ENCODE data around the gene DUSP22.
"Not testable (repeated sequence)": the region's sequence is repeated elsewhere in the genome, so short reads cannot be mapped to it uniquely, and the experiment has no call there.

Gene DUSP22

DNA sequence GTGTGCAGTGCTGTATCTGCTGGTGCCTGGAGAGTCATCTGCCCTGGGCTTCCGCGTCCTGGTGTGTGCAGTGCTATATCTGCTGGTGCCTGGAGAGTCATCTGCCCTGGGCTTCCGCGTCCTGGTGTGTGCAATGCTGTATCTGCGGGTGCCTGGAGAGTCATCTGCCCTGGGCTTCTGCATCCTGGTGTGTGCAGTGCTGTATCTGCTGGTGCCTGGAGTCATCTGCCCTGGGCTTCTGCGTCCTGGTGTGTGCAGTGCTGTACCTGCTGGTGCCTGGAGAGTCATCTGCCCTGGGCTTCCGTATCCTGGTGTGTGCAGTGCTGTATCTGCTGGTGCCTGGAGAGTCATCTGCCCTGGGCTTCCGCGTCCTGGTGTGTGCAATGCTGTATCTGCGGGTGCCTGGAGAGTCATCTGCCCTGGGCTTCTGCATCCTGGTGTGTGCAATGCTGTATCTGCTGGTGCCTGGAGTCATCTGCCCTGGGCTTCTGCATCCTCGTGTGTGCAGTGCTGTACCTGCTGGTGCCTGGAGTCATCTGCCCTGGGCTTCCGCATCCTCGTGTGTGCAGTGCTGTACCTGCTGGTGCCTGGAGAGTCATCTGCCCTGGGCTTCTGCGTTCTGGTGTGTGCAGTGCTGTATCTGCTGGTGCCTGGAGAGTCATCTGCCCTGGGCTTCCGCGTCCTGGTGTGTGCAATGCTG lies 33.0 kb downstream of the DUSP22 start:
- not testable (repeated sequence) for DNase-seq

DNA sequence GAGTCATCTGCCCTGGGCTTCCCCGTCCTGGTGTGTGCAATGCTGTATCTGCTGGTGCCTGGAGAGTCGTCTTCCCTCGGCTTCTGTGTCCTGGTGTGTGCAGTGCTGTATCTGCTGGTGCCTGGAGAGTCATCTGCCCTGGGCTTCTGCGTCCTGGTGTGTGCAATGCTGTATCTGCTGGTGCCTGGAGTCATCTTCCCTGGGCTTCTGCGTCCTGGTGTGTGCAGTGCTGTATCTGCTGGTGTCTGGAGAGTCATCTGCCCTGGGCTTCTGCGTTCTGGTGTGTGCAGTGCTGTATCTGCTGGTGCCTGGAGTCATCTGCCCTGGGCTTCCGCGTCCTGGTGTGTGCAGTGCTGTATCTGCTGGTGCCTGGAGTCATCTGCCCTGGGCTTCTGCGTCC lies 33.8 kb downstream of the DUSP22 start:
- DNase-seq = not testable (repeated sequence)

DNA sequence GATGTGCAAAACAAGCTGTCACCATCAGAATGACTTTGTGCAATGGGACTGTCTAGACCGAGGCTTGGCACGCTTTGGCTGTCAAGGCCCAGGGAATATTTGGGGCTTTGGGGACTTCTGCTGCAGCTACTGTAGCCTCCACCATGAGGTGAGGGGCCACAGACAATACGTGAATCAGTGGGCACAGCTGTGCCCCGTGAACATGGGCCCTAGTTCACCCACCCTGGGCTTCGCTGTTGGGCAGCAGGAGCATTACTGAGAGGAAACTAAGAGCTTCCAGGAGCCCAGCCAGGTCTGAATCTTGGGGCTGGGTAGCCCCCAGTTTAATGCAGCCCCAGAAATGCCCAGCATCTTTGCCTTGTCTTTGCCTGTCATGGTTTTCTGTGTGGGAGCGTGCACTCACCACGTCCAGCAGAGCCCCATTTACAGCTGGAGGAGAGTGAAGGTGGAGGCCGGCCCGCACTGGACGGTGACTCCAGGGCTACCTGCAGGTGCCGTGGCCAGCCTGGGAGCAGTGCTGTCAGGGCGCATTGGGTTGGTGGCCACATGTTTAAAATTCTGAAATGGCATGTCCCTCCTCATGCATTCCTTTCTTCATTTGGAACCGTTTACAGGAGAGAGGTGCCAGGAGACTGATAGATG lies 34.7 kb downstream of the DUSP22 start:
- no peak for DNase-seq

DNA sequence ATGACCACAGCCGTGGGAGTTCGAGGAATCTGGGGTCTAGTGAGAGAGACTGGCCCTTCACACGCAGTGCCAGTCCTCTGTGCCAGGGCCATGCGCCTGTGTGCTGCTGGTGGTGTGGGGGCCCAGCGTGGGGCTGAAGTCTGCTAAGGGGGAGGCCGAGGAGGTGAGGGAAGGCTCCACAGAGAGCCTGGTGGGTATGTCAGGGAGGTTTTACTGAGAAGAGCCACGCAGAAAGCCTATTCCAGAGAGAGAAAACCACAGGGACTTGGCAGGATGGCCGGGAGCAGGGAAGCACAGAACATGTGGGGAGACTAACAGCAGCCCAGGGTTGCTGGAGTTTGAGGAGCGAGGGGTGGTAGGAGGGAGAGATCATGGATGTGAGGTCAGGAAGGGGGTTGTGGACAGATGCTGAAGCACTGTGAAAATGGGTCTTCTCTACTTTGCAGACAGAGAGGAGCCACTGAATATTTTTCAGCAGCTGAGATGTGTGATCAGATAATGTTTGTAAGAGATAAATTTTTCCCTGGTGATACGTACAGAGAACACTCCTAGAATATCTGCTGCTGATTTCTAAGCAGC lies 35.3 kb downstream of the DUSP22 start:
- DNase-seq = no peak

DNA sequence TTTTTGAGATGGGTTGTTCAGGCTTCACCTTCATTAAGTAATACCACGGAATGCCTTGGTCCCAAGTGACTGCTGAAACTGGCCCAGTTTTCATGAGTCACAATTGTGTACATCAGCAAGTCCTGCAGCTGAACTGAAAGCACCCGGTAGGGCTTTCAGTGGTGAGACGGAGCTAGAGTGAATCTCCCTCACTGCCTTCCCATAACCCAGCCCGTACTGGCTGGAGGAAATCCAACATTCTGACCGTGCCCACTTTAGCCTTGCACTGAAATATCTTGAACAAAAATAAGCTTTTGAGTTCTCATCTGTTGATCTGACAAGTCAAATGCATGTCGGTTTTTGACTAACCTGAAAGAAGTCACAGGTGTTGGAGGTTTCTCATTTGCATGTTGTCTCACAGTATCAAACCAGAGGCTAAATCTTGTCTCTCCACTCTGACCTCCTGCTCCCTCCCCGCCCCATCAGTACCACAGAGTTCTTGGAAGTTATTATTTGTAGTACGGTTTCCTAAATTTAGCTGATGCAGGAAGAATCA lies 35.9 kb downstream of the DUSP22 start:
- no peak for DNase-seq

DNA sequence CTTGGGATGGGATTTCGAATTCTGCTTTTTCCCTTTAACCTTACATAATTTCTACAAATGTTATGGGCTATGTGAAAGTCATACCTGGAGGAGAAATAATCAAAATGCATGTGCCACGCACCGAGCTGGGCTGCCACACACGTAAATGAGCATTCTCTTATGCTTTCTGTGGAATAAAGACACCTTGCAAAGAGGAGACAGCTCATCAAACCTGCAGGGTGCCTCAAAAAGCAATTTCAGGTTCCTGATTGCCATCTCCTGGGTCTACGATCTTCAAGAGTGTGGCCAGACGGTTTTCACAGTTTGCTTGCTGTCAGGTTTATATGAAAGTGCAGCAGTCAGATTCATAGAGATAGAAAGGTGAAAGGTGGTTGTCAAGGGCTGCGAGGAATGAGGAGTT lies 36.6 kb downstream of the DUSP22 start:
- DNase-seq = no peak

DNA sequence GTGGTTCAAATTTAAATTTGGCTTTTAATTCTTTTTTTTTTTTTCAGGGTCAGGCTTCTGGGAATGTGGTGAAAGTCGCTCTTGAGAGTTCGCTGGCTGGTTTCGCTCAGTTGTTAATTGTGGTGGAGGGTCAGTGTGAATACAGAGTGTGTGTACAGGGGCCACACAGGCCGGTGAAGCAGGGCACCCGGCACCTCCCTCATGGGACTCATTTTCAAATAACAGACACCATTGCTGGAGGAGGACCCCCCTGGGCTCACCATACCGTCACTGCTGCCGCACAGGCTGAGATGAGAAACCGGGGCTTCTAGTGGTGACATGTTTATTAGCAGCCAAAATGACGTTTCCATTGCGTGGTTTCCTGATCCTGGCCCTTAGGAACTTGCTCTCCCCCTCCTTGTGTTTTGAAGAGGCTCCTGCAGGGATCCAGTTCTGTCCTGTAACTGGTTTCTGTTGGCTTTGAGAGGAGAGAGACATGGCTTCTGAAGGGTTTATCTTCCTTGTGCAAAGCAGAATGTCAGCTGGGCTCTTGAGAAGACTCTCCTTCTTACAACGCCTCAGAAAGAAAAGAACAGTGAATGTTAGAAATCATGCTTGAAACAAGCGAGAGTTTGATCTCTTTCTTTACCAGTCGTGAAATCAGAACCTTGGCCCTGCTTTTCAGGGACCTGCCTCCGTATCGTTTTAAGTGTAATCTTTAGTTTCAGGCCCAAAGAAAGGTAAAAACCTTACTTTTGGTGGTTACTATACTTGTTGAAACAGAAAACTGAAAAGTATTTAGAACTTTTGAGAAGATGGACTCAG lies 37.8 kb downstream of the DUSP22 start:
- no peak for DNase-seq

DNA sequence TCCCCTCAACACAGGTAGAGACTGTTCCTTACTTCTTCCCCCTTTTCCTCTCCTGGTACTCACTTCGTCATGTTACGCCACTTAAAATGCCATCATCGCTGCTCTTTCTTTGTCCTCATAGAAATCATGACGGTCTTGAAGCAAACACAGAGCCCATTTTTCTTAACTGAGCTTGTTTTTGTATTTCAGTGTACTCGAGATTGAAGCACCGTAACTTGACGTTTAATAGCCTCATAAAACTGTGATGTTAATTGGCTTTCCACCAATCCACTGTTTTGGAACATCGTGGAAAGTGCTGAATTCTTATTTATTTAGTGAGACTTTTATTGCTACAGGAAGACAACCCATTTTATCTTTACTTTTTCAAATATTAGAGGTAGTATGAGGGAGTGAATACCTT lies 38.7 kb downstream of the DUSP22 start:
- no peak for DNase-seq

DNA sequence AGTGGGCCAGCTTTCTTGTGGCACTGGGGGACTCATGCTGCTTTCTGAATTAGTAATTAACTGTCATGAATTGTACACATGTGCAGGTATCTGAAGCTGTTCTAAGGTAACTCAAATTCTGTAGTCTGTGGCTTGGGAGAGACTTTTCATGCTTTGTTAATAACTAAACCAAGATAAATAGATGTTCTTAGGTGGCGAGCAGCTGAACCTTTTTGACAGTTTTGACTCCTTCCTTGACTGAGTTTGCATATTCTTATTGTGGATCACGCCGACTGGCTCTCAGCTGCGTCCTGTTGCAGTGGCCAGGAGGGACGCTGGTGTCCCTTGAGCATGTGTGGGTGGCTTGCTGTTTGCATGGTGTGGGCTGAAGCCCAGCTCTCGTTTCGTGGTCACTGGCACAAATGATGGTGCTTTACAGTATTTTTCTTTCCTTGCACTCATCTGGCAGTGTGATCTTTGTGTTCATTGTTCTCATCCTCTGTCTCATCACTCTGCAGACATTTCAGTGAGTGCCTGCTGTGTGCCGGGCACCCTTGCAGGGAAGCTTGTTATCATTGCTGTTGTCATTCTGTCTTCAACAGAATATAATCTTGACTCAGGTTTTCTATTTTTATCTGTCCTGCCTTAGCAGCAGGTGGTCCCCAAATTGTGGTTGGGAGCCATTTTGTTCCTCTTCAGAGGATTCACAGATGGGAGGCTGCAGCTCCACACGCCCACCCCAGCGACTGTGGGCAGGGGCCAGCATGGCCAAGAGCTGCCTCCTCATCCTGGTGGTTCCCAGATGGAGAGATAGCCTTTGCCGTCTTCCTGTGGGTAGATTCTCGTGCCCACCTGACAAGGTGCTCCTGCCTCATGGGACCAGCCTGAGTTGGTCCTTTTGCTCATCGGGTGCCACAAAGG lies 39.6 kb downstream of the DUSP22 start:
- DNase-seq = no peak

DNA sequence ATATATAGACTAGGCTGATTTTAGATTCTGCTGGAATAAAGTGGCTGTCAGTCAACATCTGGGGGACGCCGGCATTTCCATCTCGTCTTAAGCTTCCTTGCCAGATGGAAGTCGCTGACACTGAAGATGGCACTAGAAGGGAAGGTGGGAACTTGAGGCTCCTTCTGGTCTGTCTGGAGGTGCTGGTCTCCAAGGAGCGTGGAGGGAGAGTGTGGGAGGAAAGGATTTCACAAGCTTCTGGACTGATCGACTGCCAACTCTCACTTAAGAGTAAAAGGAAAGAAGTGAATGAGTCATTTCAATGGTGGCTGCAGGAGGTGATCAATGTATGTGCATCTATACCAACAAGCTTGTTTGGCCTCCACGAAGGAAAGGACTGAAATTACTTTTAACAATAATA lies 40.4 kb downstream of the DUSP22 start:
- no peak for DNase-seq

DNA sequence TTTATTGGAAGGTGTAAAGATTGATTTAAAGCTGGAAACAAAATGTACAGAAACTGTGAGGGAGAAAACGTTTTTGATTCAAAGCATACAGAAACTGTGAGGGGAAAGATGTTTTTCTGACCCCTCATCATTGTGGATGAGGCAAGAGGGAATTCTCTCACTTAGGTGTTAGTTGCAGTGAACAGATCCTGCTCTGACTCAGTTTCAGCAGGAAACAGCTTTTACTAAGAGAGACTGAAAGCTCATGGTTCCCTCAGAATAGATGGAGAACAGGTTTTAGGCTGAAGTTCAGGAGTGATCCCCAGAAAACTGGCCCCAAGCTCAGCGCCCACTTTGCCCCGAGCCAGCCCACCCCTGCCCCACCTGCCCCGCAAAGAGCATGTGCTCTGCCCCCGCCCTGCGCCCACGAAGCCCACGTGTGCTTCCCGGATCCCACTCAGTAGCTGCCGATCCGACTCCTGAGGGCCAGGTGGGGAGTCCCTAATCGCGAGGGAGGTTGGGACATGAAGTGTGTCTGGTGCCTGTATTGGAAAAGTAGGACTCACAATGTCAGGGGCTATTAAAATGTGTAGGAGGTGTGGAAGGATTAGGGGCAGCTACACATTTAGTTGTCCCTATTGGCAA lies 41.2 kb downstream of the DUSP22 start:
- no peak for DNase-seq

DNA sequence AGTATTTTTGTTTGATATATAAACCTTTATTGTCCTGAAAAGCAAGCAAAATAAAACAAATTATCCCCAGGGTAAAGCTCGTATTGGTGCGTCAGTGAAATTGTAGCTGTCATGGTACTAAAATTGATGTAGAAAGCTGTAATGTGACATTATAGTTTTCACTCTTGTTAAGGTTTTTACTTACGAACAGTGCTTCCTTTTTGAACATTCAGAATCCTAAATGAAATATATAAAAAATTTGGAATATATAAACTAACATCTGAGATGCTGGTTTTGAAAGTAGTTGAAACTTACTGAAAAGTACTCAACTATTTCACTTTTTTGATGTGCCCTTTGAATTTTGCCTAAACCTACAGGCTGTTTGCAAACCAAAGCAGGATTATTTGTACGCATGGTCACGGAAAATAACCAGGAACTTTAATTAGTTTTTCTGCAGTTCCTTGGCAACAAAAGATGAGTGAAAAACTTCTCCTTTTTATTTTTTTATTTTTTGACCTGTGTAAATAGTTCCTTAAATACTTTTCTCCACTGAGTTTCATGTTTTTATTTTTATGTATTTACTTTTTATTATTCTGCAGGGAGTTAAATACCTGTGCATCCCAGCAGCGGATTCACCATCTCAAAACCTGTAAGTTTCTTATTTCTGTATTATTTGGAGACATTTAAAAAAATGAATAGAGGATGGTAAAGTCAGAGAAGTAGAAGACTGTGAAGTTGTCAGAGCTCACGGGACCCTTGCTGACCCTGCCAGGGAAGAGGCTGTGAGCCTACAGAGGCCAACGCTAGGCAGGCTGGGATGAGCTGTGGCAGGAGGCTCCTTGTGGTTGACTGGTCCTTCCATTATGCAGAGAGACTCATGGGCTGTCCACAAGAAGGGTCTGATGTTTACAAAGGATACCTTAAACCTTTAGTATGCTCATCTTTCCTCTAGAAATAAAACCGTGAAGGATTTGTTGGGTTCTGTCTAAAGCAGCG lies 42.5 kb downstream of the DUSP22 start:
- DNase-seq = no peak

DNA sequence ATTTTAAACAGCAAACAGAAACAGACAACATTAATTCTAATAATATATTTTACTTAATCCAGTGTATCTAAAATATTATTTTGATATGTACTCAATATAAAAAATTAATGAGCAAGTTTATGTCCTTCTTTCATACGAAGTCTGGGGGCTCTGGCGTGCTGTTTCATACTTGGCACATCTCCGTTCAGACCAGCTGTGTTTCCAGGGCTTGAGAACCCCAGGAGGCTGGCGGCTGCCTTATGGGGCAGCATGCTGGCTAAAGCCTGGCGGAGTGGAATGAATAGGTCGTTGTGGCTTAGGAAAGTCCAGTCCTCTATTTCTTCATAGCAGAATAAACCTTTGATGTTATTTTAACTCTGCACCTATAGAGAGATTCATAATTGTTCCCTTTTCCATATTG lies 43.3 kb downstream of the DUSP22 start:
- no peak for DNase-seq

DNA sequence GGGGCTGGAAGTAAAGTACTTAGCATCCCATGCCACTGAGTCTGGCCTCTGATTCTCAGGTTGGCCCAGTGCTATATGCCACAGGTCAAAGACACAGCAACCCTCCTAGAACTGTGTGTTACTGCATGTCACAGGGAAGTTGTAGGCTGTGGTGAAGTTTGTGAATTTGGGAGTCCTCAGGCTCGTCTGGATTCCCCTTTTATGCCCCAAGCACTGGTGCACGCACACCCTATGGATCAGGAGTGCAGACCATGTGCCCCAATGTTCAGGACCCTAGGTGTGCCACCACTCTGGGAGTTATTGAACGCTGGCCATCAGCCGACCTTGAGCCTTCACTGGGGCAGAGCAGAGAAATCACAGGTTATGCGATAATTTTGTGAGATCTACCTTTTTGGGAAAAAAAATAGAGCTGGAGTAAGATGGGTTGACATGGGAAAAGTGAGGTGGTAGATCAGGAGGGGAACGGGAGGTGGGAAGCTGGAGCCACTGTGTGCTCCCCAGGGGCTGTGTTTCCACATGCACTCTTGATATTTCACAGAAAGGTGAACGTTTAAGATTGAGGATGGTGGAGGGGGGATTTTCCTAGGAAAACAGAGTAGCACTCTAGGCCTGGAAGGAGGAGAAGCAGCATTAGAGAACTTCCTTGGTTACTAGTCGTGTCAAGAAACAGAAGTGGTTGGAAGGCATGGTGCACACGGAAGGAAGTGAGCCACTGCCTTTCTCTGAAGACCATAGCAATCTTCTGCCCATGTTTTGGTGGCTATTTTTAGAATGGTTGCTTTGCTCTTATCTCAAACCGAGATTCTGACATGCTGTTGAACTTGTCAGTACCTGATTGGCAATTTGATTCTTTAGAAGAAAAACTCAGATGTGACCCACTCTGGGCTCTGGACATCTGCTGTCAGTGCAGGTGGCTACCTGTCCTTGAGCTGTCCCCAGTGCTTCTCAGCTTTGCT lies 44.1 kb downstream of the DUSP22 start:
- DNase-seq = no peak

DNA sequence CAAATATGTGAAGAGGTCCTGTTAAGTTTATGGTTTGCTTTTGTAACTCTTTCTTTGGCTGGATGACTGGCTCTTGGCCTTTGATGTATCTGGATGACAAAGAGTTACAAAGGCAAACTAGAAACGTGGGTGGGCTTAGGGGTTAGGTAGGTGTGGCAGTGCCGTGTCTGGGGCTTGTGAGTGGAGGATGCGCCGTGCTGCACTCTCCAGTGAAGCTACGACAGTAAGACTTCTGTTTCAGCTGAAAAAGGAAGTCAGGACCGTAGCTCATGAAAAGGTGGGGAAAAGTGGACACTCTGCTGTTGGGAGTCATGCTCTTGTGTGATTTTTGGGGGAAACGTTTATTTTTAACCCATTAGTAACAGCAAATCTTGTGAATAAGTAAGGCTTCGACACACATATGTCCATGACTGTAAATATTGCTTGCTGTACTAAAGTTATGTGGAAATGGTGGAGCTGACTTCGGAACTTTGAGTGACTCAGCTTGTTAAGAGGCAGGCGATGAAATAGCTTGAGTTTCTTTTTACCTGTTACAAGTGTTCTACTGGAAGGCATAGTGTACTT lies 45.6 kb downstream of the DUSP22 start:
- DNase-seq = no peak

DNA sequence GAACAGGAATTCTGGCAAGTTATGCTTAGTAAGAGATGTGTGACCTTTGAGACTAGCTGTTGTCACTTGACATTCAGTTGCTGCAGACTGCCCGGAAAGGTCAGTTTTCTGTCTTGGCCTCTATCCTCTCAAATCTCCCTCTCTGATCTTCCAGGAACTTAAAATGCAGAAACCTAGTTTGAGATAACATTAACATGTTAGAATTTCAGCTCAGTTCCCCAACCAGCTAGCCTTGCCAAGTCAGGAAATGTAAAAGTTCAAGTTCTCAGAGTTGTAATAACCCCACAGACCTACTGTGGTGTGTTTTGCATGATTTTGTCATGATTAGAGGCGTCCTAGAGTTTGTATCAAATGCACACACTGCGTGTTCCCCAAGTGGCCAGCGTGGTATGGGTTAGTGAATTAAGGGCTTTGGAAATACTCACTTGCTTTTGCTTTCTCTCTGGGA lies 46.6 kb downstream of the DUSP22 start:
- DNase-seq = no peak

DNA sequence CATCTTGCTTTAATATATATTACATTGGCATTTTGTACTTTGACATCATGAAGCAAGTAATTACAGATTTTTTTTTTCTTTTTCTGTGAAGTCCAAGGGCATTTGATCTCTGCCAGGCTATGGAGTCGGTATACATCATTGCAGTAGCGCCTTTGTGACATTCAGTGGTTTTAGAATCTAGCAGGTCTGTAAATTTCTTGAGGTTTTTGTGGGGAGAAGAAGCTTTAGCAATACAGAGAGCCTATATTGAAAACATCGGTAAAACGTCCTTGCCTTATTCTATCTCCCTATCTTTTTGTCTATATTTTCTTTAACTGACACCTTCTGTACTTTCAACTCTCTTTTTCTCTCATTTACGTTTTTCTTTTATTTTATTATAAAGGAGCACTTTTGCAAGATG lies 47.2 kb downstream of the DUSP22 start:
- no peak for DNase-seq

DNA sequence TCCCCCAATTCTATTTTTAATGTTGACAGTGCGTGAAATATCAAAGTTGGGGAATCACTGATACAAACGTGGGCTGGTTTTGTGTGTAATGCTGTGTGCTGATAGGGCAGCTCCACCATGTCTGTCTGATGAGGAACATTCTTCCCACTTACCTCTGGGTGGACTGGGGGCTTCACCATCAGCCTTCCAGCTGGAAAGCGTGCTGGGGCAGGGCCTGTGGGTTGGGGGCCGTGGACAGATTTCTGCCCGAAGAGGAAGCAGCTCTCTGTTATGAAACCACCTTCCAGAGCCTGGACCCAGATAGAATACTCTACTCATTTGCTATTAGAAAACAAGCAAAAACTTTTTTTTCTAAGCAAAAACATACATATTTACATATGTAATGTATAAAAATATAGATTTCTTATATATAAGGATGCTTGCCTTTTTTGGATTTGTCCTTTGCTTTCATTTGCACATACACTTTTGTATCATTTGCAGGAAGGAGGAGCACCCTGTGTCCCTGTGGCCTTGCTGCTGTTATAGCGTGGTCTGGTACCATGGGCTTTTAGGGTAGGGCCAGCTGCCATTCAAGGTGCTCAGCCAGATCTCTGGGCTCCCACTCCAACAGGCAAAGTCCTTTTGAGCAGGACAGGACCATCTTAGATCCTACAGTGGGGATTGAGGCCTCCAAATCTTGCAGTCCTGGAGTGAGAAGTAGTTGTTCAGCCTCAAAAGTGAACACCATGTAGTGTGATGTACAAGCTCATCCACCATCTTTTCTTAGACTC lies 48.1 kb downstream of the DUSP22 start:
- DNase-seq = no peak
